ENCODE results near the gene CHMP4B. TPM values are rescaled to one million over a fixed set of nuclear protein-coding genes. Genes with fewer than 3 reads are reported as not detected.

CHMP4B gene
- total RNA-seq, 2 donors from 2014 or later: 75.7 to 85.8 TPM

DNA sequence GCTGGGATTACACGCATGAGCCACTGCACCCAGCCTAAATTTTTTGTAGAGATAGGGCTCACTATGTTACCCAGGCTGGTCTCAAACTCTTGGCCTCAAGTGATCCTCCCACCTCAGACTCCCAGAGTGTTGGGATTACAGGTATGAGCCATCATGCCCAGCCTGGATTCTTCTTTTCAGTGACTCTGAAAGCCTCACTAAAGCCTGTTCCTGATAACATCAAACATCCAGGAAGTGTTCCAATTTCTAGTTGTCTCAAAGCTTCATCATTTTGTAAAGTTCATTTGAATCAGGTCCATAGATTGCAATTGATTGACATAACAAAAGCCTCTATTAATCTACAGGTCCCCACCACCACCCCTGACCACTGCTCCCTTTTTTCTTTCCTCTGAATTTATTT lies 29.2 kb upstream of the CHMP4B start:
- intact Hi-C loops (cut with DNase I): no loop called here
- no peak for DNase-seq (ENCODE audit: low spot score)

GRCh38 chr20:33783256-33783655 lies 27.9 kb upstream of the CHMP4B start:
- H3K4me1 ChIP-seq (replicated peaks): no peaks in the 10 kb centered on the region
- DNase-seq (ENCODE audit: low spot score): no peak
- H3K36me3 ChIP-seq: no peaks in the 10 kb centered on the region
- TF ChIP-seq, protein P1, sequence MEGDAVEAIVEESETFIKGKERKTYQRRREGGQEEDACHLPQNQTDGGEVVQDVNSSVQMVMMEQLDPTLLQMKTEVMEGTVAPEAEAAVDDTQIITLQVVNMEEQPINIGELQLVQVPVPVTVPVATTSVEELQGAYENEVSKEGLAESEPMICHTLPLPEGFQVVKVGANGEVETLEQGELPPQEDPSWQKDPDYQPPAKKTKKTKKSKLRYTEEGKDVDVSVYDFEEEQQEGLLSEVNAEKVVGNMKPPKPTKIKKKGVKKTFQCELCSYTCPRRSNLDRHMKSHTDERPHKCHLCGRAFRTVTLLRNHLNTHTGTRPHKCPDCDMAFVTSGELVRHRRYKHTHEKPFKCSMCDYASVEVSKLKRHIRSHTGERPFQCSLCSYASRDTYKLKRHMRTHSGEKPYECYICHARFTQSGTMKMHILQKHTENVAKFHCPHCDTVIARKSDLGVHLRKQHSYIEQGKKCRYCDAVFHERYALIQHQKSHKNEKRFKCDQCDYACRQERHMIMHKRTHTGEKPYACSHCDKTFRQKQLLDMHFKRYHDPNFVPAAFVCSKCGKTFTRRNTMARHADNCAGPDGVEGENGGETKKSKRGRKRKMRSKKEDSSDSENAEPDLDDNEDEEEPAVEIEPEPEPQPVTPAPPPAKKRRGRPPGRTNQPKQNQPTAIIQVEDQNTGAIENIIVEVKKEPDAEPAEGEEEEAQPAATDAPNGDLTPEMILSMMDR (IDR thresholded peaks at IDR 0.05): no peak
- TF ChIP-seq POLR2A (IDR thresholded peaks at IDR 0.05) (no peak), POLR2AphosphoS5 (IDR thresholded peaks at IDR 0.05) (no peak)
- 80% methylated on average over 5 of the region's 5 CpGs for WGBS
- H3K9me3 ChIP-seq: no peaks in the 10 kb centered on the region
- H3K4me3 ChIP-seq: no peak overlapping the region
- H3K27ac ChIP-seq: no peak overlapping the region
- H3K27me3 ChIP-seq (replicated peaks; ENCODE audit: insufficient read depth): no peaks in the 10 kb centered on the region
- intact Hi-C loops (cut with DNase I): no loop called here

More for the DNA sequence above, 29.2 kb upstream of the CHMP4B start:
- 100% methylated on average over 1 of the region's 1 CpG for WGBS
- Histone ChIP-seq H3K4me1 (replicated peaks) (no peaks in the 10 kb centered on the region), H3K27me3 (replicated peaks; ENCODE audit: insufficient read depth) (no peaks in the 10 kb centered on the region), H3K4me3 (no peak overlapping the region), H3K36me3 (no peaks in the 10 kb centered on the region), H3K27ac (no peak overlapping the region), H3K9me3 (no peaks in the 10 kb centered on the region)
- TF ChIP-seq, protein P1 (IDR thresholded peaks at IDR 0.05): no peak
- no peak for TF ChIP-seq POLR2A (IDR thresholded peaks at IDR 0.05)
- no peak for TF ChIP-seq POLR2AphosphoS5 (IDR thresholded peaks at IDR 0.05)

GRCh38 chr20:33783818-33784217 lies 27.3 kb upstream of the CHMP4B start:
- DNase-seq (ENCODE audit: low spot score): no peak
- Histone ChIP-seq H3K4me1 (replicated peaks) (no peaks in the 10 kb centered on the region), H3K27me3 (replicated peaks; ENCODE audit: insufficient read depth) (no peaks in the 10 kb centered on the region), H3K36me3 (no peaks in the 10 kb centered on the region), H3K4me3 (no peak overlapping the region), H3K27ac (no peak overlapping the region), H3K9me3 (no peaks in the 10 kb centered on the region)
- intact Hi-C loops (cut with DNase I): no loop called here
- 78% methylated on average over 5 of the region's 5 CpGs for WGBS
- TF ChIP-seq, protein P1 (IDR thresholded peaks at IDR 0.05): no peak
- TF ChIP-seq POLR2AphosphoS5 (IDR thresholded peaks at IDR 0.05): no peak
- no peak for TF ChIP-seq POLR2A (IDR thresholded peaks at IDR 0.05)

- Histone ChIP-seq H3K9me3 (no peaks in the 10 kb centered on the region), H3K4me3 (no peak overlapping the region), H3K27ac (no peak overlapping the region), H3K36me3 (no peaks in the 10 kb centered on the region), H3K27me3 (replicated peaks; ENCODE audit: insufficient read depth) (no peaks in the 10 kb centered on the region), H3K4me1 (replicated peaks) (peaks cover 2% of the 10 kb centered on the region)
- intact Hi-C loops (cut with DNase I): no loop called here
- TF ChIP-seq, protein P1 (IDR thresholded peaks at IDR 0.05): no peak
- no peak for TF ChIP-seq POLR2A (IDR thresholded peaks at IDR 0.05)
- no peak for TF ChIP-seq POLR2AphosphoS5 (IDR thresholded peaks at IDR 0.05)
- 76% methylated on average over 2 of the region's 2 CpGs for WGBS
- DNase-seq (ENCODE audit: low spot score): no peak
Observed at GRCh38 chr20:33784225-33784624, 26.9 kb upstream of the CHMP4B start.

DNA sequence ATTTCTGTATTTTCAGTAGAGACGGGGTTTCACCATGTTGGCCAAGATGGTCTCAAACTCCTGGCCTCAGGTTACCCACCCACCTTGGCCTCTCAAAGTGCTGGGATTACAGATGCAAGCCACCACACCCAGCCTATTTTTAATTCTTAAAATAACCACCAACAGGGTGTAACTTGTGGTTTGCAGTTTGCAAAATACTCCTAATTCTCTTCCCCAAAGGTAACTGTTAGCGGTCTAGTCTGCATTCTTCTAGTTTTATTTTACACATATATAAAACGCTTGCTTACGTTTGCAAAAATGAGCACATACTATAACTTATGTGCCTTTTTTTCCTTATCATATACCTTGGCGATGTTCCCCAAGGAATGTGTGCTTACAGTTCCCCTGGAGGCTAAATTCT lies 25.6 kb upstream of the CHMP4B start:
- H3K9me3 ChIP-seq: no peaks in the 10 kb centered on the region
- no peak overlapping the region for H3K27ac ChIP-seq
- DNase-seq (ENCODE audit: low spot score): no peak
- no peaks in the 10 kb centered on the region for H3K36me3 ChIP-seq
- no peak overlapping the region for H3K4me3 ChIP-seq
- H3K27me3 ChIP-seq (replicated peaks; ENCODE audit: insufficient read depth): no peaks in the 10 kb centered on the region
- TF ChIP-seq POLR2AphosphoS5 (IDR thresholded peaks at IDR 0.05) (no peak), POLR2A (IDR thresholded peaks at IDR 0.05) (no peak)
- TF ChIP-seq, protein P1 (IDR thresholded peaks at IDR 0.05): no peak
- WGBS: 89% methylated on average over 5 of the region's 5 CpGs
- intact Hi-C loops (cut with DNase I): no loop called here
- H3K4me1 ChIP-seq (replicated peaks): peaks cover 5% of the 10 kb centered on the region
